ENCODE measurements around the gene CAPZA3.
"Not testable (repeated sequence)": the region's sequence is repeated elsewhere in the genome, so short reads cannot be mapped to it uniquely, and the experiment has no call there.

The CAPZA3 gene

DNA sequence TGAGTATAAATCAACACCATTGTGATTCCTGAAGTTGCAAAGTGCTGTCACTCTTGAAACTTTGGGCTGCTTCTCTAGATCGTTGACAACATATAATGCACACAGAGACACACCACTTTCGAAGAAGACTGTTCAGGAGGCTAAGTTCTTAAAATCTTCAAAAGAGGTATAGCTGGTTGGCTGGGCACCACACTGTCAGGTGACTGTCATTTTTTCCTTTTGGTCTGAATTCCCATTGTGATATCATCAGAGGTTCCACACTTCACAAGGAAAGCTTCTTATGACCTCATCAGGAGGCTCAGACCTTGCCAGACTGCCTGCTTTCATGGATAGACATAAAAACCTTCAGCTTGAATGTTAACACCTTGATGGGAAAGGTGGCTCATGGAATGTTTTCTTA is at the start of gene CAPZA3, which contains the start of gene PLCZ1:
Gene CAPZA3 (plus strand): TSS at position 301 of the 400 bp plus-strand sequence. CDS start 150 bp downstream, outside the sequence.
Gene PLCZ1 (minus strand): TSS at position 194 of the 400 bp plus-strand sequence. CDS start 641 bp downstream, outside the sequence.
- no peak for DNase-seq

- DNase-seq, result no peak
Measured at GRCh38 chr12:18689771-18690170, 48.1 kb upstream of the CAPZA3 start.

- DNase-seq, result no peak
Measured at GRCh38 chr12:18690653-18691052, 47.3 kb upstream of the CAPZA3 start.

DNA sequence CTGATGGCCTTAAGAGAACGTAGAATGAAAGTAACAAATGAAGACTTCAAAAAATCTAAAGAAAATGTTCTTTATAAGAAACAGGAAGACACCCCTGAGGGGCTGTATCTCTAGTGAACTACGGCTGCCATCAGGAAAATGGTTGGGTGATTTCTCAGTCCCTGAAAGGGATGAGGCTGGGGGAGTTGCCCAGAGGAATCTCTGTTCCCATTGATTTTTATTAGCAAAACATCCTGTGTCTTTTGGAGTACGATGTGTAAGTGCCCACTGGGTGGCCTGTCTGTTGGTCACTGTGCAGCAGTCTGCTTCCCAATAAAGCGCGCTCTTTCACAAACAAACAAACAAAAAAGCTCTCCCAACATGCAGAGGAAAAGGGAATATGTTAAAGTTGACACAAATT is 43.9 kb upstream of the CAPZA3 start:
- DNase-seq, result not testable (repeated sequence)

DNA sequence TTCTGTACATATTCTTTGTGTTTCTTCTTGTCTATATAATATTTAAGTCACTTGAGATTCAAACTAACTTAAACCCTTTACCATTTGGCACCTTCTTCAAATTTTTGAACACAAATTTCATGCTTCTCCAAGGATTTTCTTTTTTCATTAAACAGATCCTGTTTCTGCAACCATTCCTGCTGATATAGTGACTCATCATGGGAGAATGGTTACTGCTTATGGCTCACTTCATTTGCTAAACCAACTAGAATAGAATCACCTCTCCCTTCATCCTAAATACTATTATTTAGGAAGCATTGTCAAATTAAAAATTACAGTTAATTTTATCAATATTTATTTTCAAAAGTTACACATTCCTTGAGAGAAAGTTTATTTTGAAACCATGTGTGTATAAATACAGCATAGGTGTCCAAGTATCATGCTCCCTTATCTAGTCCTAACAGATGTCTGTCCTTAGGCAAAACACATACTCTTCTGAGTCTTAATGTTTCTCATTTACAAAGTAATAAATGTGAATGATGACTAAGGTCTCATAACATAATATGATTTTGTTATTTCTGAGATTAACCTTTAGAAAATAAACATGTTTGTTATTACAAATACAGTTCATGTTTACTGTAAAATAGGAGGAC is 40.8 kb upstream of the CAPZA3 start:
- DNase-seq, result no peak

- DNase-seq, result no peak
Measured at GRCh38 chr12:18700271-18700670, 37.6 kb upstream of the CAPZA3 start.

GRCh38 chr12:18703321-18703720 is 34.6 kb upstream of the CAPZA3 start:
- no peak for DNase-seq

GRCh38 chr12:18703911-18704310 is 34.0 kb upstream of the CAPZA3 start:
- DNase-seq, result no peak

GRCh38 chr12:18706798-18707197 is 31.1 kb upstream of the CAPZA3 start:
- DNase-seq, result no peak

DNA sequence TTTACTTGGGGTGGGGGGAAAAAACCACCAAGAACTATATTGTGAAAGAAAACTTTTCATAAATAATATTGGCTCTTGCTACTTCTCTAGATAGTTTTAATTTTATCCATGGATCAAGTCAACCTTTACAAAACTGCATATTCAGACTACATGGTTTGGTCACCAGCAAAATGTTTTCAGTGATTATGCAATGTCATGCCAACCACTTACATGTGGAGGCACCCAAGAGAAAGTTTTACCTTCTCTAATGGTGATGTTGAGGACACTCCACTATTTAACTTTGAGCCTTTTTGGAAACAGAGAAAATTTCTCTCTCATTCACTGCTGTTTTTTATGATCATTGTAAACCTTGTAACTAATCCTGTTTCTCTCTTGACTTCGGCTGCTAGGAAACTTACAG is 21.7 kb upstream of the CAPZA3 start:
- DNase-seq, result no peak

DNA sequence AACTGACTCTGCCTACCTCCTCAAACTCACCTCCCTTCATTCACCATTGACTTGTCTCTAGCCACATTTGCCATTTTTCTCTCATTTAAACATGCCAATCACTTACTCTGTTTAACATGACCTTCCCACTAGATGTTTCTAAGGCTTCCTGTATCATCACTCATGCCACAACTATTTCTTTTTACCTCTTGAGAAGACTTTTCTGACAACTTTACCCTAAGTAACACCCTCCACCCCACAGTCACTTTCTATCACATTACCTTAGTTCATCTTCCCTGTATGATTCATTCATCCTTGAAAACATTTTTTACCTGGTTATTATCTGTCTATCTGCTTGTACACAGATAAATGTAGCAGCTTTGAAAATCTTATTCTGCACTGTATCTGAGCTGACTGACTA is 19.5 kb upstream of the CAPZA3 start:
- DNase-seq, result no peak

DNA sequence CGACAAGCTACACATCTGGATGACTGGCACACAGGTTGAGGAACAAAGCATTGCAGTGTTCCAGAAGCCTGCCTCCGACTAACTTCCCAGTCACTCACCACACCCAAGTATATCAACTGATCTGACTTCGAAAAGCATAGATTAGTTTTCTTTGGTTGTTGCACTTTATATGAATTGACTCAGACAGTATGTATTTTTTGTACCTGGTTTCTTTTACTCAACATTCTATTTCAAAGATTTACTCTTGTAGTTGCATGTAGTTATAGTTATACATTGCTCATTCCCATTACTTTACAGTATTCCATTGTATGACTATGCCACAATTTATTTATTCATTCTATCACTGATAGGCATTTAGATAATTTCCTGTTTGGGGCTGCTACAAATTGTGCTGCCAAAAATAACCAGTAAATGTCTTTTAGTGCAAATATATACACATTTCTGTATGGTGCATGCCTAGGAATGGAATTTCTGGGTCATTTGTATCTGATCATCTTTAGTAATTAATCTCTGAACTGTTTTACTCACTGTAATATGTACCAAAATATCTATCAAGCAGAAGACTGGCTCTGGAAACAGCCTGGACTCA is 17.9 kb upstream of the CAPZA3 start:
- no peak for DNase-seq

- no peak for DNase-seq
Measured at GRCh38 chr12:18720690-18721089, 17.2 kb upstream of the CAPZA3 start.

DNA sequence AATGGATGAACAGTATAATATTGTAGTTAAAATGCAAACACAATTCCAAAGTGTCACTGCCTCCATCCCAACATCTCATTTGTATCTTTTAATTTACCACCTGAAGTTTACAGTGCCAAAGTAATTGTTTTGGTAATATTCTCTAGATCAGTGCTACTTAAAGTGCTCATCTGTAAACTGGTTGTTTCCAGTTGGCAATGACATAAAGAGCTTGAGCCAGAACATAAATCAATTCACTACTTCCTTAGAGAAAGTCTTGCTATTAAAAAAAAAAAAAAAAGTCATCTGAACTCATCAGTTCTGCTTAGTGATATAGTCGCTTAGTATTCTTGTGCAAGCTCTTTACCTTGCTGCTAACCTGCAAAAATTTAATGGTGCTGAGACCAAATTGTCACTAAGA is 16.5 kb upstream of the CAPZA3 start:
- no peak for DNase-seq

DNA sequence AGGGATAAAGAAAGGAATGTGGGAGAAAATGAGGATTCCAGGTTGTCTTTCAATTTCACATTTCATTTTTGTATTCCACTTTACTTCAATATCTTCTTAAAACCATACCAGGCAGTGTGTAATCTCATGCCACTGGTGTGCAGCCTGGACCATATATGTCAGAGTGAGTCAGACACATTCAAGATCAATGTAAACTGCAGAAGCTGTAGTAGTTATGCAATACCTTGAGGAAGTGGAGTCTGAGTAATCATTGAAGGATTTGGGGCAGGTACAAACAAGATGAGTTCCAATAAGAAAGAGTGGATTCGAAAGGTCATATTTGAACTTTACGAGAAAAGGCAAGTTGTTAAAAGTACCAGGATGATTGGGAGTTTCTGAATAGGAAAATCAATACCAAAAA is 14.2 kb upstream of the CAPZA3 start:
- no peak for DNase-seq

DNA sequence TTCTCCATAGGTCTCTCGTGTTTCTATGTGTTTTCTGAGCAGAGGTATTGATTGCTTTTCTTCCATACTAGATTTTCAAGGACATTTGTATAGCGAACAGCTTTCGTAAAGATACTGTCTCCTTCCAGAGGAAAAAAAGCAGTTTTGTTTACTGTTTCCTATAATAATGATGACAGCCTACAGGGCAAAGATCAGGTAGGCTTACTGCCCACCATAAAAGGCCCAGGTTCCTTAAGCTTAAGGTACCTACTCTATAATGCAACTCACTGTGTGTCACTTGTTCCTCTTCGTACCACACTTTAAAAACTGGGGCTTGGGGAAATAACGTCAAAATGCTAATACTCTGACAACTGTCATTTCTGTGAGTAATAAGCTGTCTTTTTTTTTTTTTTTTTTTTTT is 6.8 kb upstream of the CAPZA3 start:
- no peak for DNase-seq

DNA sequence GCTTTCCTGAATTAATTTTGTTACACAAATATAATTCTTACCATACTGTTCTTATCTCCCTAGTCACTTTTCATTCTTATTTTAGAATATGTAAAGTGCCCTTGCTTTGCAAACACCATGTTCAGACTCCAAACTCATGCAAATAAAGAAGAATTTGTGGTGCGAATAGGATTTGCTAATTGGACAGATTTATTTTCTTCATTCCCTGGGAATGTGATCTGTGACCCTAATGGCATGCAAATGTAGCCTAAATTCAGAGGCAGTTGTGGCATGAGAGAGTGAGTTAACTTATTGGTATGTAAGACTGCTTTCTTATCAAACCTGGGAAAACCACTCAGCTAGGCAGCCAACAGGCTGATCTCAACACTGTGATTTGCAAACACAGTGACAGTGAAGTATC is 10.0 kb downstream of the CAPZA3 start:
- DNase-seq, result no peak

- DNase-seq, result no peak
Measured at GRCh38 chr12:18749386-18749957, 11.6 kb downstream of the CAPZA3 start.

DNA sequence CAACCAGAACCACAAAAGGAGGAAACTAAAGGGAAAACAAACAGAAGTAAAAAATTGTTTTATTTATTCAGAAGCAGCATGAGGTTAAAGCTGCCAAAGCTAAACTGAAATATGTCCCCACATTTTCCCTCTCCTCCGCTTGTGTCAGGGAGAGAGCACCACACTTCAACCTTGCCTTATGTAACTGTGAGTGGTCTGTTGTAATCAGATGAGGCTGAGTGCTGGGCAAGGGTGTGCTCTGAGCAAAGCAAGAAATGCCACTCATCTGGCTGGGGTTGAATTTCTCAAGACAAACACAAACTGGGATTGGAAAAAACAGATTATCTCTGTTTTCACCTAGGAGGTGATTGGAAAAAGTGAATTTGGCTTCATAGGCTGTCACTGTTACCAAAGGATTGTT is 12.2 kb downstream of the CAPZA3 start:
- no peak for DNase-seq

DNA sequence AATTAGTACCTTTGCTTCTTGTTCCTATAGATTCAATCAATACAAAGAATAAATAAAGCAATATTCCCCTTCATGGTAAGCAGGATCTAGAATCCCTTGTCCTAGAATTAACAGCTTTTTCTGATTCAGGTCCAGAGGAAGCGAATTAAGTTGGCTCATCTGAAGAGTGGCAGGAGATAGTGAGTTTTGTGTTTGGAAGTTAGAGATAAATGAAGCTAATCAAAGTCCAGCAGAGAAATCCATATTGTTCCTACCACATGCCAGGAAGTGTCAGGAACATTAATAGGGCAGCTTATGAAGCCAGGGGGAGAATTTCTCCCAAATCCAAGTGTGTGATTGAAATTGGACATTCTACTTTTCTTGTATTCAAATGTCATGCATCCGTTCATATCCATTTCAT is 13.9 kb downstream of the CAPZA3 start:
- DNase-seq, result no peak

DNA sequence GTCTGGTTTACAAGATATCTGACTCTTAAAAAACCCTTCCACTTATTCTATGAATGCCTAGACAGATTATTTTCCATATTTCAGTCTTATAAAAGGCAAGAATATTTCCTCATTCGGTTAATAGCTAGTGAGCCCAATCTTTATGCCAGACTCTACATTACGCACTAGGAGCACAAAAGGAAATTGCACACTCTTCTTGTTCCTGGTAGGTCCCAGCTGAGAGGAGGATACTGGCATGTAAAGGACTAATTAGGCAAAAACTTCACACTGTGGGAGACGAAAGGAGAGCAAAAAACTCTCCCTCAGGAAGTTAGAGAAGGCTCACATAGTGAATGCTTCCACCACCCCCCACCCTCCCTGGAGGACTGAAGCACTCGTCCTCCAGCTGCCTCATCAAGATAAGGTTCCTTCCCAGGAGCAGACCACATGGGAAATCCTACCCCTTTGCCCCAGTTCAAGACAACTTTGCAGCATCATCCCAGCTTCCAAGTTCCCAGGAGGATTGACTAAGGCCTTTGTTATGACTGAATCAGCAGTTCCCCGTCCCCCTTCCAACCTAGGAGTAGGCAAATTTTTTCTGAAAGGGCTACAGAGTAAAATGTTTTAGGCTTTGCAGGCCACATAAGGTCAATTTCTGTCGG is 14.5 kb downstream of the CAPZA3 start:
- no peak for DNase-seq

GRCh38 chr12:18752947-18753346 is 15.0 kb downstream of the CAPZA3 start:
- DNase-seq, result no peak

- no peak for DNase-seq
Measured at GRCh38 chr12:18753481-18754123, 15.7 kb downstream of the CAPZA3 start.
